T follicular helper cell (primary cell): ENCODE measurements around the gene BARHL1.

Experiments used
- DNase-seq: peaks from one replicate; pipeline ENCODE4 v3.0.0-alpha.2; 2020; ENCODE audit warnings: low read depth
- total RNA-seq, 2 experiments: gene quantifications; one replicate each; lab custom pipeline; 2026; lab: John Stamatoyannopoulos, UW

Gene BARHL1
- 0 reads per million in 2 experiments for total RNA-seq

DNA sequence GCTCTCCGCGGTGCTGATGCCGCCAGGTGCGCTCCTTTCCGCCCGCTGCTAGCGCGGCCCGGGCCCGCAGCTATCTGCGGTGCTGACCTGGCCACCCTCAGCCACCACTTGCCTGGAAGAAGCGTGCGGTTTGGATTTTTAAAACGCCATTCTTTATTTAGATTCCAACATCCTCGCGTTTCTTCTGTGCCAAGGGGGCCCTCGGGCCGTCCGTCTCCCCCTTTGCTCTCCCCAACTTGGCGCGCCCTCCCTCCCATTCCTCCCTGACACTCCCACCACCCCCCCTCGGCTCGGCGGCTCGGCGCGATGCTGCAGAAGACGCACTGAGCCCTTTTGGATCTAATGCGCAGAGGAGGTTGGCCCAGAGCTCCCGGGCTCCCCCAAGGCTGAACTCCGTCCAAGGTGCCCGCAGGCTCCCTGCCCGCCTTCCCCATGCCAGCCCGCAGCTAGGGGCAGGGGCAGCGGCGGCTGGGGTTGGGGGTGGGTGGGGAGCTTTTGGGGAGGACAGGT is at the start of gene BARHL1:
Gene BARHL1 (plus strand): TSS at position 331 of the 510 bp plus-strand sequence. CDS start 192 bp downstream, outside the sequence.
- no peak for DNase-seq

DNA sequence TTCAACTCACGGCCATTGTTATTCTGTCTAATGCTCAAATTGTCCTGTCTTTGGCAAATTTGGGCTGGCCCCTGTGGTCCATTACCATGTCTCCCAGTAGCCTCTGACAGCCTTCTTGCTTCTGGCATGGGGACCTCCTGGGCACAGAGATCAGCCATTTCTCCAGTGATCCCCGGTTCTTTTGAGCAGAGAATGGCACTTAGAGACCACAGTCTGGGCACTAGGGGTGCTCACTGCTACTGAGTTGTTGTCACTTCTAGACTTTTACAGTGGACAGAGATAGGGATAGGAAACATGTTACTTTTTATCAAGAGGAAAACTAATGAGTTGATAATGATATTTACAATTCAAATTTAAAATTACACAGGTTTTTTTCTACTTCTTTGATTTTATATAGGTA is 47.6 kb upstream of the BARHL1 start:
- no peak for DNase-seq

DNA sequence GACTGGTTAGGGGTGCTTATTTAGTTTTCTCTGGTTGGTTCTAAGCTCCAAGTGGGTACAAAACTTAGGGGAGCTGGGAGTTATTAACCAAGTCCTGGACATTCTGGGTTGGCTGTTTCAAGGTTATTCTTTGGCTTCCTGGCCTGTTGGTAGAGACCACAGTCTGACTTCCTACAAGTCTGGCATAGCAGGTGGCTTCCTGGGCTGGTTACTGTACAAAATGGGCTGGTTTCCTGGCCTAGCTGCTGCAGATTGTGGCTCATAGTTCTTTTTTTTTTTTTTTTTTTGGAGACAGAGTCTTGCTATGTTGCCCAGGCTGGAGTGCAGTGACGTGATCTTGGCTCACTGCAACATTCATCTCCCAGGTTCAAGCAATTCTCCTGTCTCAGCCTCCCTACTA is 46.3 kb upstream of the BARHL1 start:
- no peak for DNase-seq

DNA sequence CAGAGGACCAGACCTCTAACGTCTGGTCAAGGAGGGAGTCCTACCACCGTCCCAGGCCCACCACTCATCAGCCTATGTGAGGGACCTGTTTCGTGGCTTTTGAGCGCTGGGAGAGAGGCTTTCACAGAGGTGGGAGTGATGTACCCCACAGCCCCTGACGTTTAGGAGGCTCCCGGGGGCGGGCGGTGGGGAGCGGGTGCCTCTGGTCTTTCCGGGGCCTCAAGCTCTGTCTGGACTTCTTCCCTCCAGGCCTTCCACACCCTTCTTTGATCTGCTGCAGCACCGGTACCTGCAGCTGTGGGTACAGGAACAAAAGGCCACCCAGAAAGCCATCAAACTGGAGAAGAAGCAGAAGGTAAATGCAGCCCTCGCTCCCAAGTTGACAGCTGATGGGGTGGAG is 45.1 kb upstream of the BARHL1 start:
- DNase-seq: no peak

DNA sequence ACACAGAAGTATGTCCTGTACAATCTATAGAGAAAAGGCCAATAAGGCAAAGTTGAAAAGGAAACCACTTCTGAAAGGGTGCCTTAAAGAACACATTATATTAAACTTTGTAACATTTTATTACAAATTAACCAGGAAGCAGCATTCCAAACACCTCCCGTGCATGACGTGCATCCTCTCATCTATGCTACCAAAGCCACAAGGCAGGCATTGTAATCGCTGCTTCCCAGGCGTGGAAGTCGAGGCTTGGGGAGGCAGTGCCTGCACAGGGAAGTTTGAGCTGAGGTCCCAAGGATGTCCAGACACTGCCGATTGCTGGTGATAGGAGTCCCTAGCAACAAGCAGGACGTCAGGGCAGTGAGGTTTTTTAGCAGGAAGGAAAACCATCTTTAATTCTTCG is 44.3 kb upstream of the BARHL1 start:
- DNase-seq: no peak

DNA sequence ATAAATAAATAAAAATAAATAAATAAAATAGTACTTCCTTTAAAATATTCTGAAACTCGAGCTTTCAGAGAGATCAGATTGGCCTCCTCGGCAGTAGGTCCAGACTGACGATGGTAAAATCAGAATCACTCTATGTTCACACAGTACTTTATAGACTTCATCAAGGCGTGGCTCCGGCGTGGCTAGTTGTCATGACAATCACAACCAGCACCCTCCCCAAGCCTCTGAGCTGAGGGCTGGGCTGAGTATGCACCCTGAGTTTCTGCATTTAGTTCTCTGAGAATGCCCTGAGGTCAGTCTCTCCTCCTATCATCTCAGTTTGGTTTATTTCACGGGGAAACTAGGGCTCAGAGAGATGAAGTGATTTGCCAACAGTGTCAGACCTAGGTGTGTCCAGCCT is 43.3 kb upstream of the BARHL1 start:
- no peak for DNase-seq

DNA sequence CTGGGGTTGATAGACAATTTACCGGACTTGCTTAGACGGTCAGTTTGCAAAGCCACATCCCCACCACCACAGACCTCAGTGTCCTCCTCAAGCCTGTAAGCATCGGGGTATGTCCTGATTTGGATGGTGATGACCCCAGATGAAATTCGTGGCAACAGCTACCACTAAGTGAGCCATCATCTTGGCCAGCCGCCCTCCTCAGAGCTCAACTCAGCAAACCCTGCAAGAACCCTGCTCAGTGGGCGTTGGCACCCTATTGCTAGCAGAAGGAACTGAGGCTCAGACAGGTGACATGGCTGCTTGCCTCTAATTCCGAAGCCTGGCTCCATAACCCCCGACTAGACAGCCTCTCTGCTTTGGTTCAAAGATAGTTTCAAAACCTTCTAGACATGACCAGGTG is 41.4 kb upstream of the BARHL1 start:
- no peak for DNase-seq

DNA sequence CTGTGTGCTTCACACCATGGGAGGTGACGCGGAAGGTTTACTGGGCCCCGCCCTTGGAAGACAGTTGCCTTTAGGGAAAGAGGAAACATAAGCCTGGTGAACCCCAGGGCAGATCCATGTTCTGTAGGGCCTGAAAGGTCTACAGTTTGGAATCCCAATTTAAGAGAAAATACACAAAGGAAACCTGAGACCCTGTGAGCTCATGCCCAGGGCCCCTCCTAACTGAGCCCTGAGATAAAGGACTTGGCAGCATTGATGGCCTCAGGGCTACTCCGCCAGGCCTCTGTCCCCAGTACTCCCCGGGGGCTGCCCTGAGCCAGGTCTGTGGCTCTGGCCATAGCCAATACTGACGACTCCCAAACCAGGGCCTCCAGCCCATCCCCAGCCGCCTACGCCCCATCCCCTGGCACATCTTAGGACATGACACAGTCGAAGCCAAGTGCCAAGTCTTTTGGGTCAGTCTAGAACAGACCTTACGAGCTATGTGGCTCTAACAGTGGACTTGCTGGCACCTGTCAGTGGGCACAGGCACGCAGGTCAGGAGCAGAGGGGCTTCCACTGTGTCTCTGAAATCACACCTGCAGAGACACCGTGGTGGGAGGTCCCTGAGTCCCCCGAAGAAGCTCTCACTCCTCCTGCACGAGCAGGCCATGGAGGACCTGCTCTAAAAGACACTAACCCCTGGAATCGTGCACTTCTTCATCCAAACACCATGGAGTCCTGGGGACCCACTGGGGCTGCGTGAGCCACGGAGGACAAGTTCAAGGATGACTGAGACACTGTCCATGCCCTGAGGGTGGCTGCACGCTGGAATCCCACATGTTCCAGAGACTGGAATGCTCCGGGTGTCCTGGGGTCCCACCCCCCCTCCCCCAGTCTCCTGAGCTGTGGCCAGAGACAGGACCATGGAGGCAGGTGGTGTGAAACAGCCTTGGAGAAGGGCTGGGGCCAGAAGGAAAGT is 40.3 kb upstream of the BARHL1 start:
- no peak for DNase-seq

DNA sequence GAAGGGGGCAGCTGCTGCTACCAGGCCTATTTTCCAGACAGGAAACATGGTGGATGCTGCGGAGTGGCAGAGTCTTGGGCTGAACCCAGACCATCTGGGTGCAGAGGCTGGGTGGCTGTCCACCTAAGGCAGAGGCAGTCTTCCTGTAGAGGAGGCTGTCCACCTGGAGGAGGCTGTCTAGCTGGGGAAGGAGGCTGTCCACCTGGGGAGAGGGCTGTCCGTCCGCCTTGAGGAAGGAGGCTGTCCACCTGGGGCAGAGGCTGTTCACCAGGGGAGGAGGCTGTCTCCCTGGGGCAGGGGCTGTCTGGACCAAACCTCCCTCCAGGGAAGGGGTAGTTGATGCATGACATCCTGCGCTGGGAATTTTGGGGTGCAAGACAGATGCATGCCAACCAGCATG is 39.2 kb upstream of the BARHL1 start:
- DNase-seq: no peak

DNA sequence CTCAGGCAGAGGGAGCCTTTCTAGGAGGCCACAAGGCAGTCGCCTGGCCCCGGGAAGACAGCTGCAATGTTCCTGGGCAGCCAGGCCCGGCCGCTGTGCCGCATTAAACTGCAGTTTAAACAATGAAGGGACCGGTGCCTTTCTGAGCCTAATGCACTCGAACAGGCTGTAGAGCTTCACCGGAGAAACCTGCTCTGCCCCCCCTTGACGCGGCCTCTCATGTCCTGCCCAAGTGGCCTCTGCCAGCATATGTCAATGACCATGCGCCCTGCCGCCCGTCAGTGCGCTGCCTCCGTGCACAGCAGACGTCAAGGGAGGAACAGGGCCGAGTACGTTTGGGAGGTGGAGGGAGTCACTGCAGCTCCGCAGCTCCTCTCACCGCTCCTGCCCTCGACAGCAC is 38.4 kb upstream of the BARHL1 start:
- DNase-seq: no peak

DNA sequence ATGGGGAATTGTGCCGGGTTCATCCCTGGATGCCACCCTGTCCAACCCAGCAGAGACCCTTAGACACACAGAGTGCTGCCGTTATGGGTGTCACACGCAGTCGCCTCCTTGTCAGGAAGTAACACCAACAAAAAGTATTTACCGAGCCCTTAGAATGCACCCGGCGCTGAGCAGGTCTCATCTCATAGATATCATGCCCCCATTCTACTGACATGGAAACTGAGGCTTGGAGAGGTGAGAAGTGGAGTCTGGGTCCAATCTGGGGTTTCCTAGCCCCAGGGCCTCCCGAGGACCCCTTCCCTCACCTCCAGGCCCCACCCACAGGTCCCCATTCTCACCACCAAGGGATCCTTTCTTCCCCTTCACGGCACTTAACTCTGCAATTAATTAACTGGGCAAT is 36.8 kb upstream of the BARHL1 start:
- DNase-seq: no peak

DNA sequence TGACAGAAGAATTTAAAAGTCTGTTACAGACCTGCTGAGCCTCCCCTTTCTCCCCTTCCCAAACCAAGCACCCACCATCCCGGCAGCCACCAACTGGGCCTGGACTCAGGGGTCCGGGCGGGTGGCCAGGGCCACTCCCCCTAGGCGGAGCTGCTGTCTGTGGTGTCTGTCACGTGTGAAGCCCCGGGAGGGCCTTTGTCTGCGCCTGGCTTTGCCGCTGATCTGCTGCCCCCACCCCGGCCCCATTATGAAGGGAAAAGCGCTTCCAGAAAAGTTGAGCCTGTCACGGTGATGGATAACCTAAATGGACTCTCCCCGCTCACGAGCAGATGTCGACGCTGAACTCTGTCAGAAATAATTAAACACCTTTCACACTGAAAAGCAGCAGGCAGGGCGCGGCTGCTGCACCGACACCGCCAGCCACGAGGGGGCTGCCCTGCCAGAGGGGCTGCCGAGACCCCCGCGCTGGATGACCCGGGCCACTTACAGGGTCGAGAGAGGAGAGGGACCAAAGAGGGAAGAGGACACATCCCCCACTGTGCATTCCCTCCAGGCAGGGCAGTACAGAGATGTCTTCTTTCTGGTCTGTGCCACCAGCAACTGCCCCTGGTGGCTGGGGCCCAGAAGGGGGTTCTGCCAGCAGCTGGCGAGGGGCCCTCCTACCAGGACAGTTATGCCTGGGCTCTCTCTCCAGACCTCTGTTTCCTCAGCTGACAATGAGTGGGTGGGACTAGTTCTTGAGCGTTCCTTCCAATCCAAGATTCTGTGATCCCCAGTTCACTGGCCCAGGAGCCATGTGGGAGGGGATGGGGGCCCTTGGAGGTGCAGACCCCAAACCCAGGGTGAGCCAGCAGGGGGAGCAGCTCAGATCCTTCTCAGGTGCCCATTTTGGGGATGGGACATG is 36.0 kb upstream of the BARHL1 start:
- DNase-seq: no peak

DNA sequence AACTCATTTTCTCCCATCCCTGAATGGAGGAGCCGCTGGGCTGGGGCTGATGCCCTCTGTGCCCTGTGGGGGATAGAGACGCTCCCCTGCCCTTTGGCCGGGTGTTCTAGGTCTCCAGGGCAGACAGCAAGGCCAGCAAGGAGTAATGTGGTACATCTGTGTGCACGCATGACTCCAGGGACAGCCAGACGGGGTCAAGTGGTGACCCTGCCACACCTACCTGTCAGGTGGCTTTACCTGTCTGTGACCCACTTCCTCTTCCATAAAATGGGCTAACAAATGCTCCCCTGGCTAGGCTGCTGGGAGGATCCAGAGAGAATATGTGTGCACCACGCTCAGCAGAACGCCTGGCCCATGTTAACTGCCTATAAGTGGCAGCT is 35.4 kb upstream of the BARHL1 start:
- DNase-seq: no peak

DNA sequence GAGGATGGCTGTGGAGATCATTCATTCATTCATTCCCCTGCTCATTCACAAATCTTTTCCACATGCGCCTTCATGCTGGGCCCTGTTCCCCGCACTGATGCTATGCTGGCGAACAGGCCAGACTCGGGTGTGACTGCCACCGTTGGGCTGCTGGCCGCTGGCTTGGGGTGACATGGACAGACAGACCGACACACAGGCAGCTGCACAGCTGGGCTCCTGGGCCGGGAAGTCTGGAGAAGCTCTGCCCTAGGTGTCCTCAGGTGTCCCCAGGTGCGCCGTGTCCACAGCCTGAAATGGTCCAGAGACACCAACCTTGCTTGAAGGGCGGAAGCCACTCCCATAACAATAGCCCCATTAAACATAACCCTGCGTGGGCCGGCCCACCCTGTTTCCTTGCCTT is 35.0 kb upstream of the BARHL1 start:
- no peak for DNase-seq

DNA sequence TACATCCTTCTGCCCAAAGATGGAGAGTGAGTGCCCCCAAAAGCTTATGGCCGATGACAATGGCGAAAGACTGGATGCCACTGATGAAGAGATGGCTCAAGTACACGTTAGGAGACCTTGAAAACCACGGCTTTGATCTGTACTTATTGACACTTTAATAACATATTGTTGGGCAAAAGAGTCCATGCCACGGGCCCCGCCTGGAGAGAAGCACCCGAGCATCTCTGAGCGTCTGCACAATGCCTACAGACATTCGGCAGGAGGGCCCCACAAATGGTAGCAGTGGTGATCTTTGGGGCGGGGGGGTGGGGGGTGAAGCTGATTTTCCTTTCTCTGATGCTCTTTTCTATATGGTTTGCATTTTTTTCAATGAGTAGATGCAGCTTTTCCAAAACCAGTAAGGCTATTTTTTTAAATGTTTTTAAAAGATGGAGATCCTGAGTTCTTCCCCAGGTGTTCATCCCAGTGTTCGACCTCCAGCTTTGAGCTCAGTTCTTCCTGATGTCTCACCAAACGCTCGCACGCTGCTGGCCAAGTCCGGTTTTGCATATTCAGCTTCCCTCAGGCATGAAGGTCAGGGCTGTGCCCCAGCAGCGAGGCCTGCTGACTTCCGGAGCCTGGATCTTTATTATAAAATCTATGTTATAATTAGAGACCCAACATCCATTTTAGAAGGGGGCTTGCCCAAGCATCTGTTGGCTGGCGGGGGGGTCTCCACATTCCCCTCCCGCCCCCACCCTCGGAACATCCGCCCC is 34.3 kb upstream of the BARHL1 start:
- no peak for DNase-seq

DNA sequence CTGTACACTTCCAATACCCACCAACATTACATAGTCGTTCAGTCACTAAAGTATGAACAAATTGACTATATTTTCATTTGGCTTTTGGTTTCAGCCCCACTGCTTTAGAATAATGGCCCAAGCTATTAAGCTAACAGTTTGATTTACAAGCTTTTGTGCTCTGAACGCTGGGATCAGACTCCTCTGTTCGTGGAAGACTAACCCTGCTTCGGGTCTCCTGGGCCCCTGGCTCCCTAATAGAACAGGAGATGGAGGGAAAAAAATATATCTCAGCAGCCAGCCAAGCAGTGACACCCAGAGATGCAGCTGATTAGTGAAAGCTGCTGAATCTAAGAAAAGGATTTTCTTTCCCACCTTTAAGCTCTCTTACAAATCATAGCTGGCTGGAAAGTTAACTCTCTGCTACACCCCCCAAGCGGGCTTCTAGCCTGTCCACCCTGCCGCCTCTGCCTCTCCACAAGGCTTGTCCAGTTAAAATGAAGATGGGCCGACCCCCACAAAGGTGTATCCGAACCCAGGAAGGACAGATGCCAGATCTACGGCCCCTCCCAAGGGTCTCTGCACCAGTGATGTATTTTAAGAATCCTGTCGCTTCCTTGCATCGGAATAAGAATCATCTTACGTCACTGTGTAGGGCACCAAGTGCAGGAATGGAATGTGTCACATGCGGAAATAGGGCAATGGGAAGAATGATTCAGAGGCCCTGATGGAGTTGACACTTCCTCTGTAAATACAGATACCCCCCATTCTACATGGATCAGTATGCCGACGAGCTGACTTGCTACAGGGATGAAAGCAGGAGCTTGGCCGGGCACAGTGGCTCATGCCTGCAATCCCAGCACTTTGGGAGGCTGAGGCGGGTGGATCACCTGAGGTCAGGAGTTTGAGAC is 33.4 kb upstream of the BARHL1 start:
- no peak for DNase-seq

DNA sequence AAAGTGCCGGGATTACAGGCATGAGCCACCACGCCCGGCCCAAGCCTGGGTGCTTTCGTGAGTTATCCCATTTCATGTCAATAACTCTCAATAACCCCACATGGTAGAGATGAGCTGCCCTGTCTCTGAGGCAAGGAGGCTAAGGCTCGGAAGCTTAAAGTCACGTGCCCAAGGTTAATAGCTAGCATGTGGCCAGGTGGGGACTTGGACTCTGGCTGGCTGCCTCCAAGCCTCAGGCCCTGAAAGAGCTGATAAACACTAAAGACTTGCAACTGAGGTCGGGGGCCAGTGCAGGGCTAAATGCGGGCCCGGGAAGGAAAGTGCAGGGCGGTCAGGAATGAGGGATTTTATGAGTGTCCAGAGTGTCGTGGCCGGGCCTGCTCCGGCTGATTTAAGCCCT is 30.9 kb upstream of the BARHL1 start:
- no peak for DNase-seq

DNA sequence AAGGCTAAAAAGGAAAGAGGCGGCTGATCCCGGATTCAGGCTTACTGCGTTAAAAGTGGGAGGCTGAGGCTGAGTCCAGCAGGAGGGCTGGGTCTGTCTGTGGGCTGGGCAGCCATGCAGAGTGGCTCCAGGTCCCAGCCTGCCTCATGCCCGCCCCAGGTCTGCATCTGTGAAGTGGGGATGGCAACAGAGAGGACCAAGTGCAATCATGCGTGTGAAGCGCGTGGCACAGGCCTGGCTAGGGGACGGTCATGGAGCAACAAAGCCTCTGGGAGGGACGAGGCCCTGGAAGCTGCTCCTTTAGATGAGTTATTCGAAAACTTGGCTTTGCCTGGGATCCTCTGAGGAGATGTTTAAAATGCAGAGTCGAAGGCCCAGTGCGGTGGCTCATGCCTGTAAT is 30.4 kb upstream of the BARHL1 start:
- DNase-seq: no peak

DNA sequence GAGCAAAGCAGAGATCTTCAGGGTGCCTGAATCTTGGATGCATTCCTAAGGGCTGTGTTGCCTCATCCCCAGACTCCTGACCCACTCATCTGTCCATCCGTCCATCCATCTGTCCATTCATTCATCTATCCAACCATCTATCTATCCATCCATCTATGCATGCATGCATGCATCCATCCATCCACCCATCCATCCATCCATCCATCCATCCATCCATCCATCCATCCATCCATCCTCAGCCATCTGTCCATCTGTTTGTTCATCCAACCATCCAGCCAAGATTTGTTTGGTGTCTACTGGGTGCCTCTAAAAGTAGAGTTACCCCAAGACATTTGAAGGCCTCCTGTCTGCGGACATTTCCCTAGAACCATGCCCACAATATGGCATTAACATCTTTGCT is 27.7 kb upstream of the BARHL1 start:
- no peak for DNase-seq

DNA sequence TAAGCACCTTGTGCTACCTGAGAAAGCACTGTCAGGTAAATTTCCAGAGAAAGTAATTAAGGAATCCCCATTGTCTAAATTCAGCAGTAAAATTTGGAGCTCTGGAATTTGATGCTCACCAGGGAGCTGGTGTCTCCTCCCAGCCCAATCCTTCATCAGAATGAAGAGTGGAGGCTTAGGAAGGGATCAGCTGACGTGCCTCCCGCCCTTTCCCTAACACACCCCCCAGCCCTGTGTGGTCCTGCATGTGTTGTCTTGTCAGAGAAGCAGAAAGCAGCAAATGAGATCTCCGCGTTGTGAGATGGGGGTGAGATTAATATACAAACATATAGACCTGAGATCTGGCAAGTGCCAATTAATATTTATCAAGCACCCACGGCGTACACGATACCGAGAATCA is 26.9 kb upstream of the BARHL1 start:
- DNase-seq: no peak

DNA sequence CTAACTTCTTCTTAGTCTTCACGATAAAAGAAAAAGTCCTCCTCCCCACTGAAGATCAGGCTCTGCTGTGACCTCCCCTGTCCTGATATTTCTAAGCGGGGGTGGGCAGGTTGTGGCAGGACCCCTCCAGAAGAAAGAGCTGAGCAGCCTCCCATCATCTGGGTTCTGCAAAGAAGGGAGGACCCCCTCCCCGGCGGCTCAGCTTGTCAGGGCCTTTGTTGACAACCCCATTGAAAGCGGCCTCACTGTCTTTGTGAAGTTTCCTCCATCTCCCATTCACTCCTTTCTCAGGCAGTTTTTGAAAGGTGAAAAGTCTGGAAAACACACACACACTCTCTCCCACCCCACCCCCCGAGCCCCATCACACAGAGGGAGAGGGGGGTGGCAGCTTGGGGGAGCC is 26.2 kb upstream of the BARHL1 start:
- no peak for DNase-seq
